Type B pancreatic cell (in vitro differentiated cells): Measurements from ENCODE around the gene TRPV3. TPM values are rescaled to one million over a fixed set of nuclear protein-coding genes. Genes with fewer than 3 reads are reported as not detected.

Experiments
- DNase-seq: peaks from one replicate; pipeline ENCODE4 v3.0.0; 2021; ENCODE audit warnings: mixed read lengths; ENCODE audit not compliant: unreplicated experiment; ENCODE audit errors: extremely low spot score
- H3K27ac Mint-ChIP-seq: 2 replicates; pipeline ENCODE4 v1.8.0; 2021; ENCODE audit warnings: mild to moderate bottlenecking, mixed read lengths
- H3K27me3 Mint-ChIP-seq: 2 replicates; pipeline ENCODE4 v1.8.0; 2021; ENCODE audit warnings: mixed read lengths
- H3K36me3 Mint-ChIP-seq: 2 replicates; pipeline ENCODE4 v1.8.0; 2021; ENCODE audit warnings: mixed read lengths
- H3K4me1 Mint-ChIP-seq: one replicate; pipeline ENCODE4 v1.8.0; 2021; ENCODE audit warnings: mixed read lengths; ENCODE audit not compliant: unreplicated experiment
- H3K4me3 Mint-ChIP-seq: 2 replicates; pipeline ENCODE4 v1.8.0; 2021; ENCODE audit warnings: mild to moderate bottlenecking, mixed read lengths
- H3K9me3 Mint-ChIP-seq: 2 replicates; pipeline ENCODE4 v1.8.0; 2021; ENCODE audit warnings: mixed read lengths
- total RNA-seq: library from RNA; stranded (reverse); gene quantifications from 2 replicates; pipeline ENCODE4 v1.2.1, GENCODE V29; 2021; ENCODE audit warnings: low replicate concordance
- TF ChIP-seq, protein P1 (sequence below): fragments of 200-600 bp; sonication (generic); conservative IDR thresholded peaks from 2 replicates; pipeline ENCODE4 v1.5.0; 2021; ENCODE audit warnings: antibody characterized with exemption, mild to moderate bottlenecking

Gene TRPV3
- total RNA-seq, 1 donor from 2014 or later: 2.3 TPM

DNA sequence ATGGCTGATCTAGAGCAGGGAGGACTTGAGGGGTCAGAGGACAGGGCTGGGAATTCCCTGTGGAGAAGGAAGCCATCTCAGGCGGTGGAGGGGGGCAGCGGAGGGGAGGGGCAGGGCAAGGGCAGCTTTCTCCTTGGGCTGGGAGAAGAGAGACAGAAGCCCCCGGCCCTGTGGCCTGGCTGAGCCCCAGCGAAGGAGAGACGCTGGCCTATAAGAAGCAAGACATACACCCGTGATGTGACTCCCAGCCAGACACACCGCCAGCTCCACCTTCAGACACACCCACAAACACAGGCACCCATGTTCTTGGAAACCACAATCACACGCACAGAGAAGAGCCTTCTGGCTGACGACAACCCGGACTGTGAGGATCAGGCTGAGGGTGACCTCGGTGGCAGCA, 10.0 kb downstream of the TRPV3 start:
- no peaks in the 10 kb centered on the region for H3K36me3 Mint-ChIP-seq
- no peaks in the 10 kb centered on the region for H3K4me1 Mint-ChIP-seq
- H3K9me3 Mint-ChIP-seq: no peaks in the 10 kb centered on the region
- peaks cover 4% of the 10 kb centered on the region for H3K27me3 Mint-ChIP-seq
- TF ChIP-seq, protein P1, sequence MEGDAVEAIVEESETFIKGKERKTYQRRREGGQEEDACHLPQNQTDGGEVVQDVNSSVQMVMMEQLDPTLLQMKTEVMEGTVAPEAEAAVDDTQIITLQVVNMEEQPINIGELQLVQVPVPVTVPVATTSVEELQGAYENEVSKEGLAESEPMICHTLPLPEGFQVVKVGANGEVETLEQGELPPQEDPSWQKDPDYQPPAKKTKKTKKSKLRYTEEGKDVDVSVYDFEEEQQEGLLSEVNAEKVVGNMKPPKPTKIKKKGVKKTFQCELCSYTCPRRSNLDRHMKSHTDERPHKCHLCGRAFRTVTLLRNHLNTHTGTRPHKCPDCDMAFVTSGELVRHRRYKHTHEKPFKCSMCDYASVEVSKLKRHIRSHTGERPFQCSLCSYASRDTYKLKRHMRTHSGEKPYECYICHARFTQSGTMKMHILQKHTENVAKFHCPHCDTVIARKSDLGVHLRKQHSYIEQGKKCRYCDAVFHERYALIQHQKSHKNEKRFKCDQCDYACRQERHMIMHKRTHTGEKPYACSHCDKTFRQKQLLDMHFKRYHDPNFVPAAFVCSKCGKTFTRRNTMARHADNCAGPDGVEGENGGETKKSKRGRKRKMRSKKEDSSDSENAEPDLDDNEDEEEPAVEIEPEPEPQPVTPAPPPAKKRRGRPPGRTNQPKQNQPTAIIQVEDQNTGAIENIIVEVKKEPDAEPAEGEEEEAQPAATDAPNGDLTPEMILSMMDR: no peak
- H3K4me3 Mint-ChIP-seq: no peak overlapping the region
- H3K27ac Mint-ChIP-seq: no peak overlapping the region
- no peak for DNase-seq

DNA sequence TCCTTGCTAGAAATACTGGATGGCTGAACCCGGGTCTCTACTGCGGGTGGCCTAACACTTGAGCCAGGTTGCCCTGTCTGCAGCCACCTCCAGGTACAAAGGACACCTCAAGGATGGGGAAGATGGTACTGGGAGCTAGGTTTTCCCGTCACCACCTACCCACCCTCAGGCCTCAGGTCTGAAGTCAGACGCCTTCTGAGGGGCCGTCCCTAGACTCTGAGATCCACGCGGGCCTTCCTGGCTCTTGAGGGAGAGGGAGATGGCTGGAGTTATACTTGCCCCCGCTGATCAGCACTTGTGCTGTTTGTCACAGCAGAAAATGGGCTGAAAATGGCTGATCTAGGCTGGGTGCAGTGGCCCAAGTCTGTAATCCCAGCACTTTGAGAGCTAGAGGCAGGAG, 10.6 kb downstream of the TRPV3 start:
- DNase-seq: no peak
- Mint-ChIP-seq H3K4me3 (no peak overlapping the region), H3K36me3 (no peaks in the 10 kb centered on the region), H3K27me3 (peaks cover 4% of the 10 kb centered on the region), H3K27ac (no peak overlapping the region), H3K9me3 (no peaks in the 10 kb centered on the region), H3K4me1 (no peaks in the 10 kb centered on the region)
- TF ChIP-seq, protein P1: no peak

DNA sequence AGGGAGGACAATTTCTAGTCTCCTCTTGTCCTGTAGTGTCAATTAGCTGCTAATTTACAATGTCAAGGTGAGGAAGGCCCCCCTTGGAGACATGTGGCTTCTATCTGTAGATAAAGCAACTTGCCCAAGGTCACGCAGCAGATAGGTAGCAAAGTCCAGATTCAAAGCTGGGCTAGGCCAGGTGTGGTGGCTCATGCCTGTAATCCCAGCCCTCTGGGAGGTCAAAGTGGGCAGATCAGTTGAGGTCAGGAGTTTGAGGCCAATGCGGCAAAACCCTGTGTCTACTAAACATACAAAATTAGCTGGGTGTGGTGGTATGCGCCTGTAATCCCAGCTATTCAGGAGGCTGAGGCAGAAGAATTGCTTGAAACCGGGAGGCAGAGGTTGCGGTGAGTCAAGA, 11.1 kb downstream of the TRPV3 start:
- Mint-ChIP-seq H3K9me3 (no peaks in the 10 kb centered on the region), H3K4me1 (no peaks in the 10 kb centered on the region), H3K27me3 (peaks cover 4% of the 10 kb centered on the region), H3K36me3 (no peaks in the 10 kb centered on the region), H3K27ac (no peak overlapping the region), H3K4me3 (no peak overlapping the region)
- no peak for DNase-seq
- TF ChIP-seq, protein P1: no peak

DNA sequence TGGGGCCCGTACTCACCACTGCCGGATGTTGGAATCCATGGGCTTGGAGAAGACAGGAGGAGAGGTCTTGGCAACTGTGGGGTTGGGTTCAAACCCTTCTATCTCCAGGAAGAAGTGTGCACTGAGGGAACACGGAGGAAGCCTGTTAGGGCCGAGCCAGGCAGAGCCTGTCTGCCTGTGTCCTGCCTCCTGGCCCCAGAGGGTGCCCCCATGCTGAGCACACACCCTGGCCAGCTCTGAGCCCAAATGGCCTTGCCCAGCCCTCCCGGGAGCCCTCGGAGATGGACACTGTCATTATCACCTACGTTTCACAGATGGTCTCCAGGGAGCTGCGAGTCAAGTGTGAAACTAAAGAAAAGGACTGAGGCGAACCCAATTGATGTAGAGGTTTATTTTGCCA, 12.5 kb downstream of the TRPV3 start:
- Mint-ChIP-seq H3K36me3 (no peaks in the 10 kb centered on the region), H3K27ac (no peak overlapping the region), H3K9me3 (no peaks in the 10 kb centered on the region), H3K27me3 (peaks cover 4% of the 10 kb centered on the region), H3K4me3 (no peak overlapping the region), H3K4me1 (no peaks in the 10 kb centered on the region)
- DNase-seq: no peak
- TF ChIP-seq, protein P1: no peak

DNA sequence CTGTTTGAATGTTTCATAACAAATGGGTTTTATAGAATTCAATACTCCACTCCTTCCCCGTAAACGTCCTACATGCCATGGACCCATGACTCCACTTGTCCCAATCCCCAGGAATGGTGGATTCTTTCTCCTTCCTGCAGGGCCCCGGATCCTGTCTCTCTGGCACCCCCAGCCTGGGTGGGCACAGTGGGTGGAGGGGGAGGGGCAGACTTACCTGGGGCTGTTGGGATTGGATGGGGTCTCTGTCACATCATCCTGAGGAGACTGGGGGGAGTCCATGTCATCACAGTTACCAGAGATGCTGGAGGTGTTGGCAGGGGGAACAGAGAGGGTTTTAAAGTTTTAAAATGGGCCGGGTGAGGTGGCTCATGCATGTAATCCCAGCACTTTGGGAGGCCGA, 13.2 kb downstream of the TRPV3 start:
- DNase-seq: no peak
- no peaks in the 10 kb centered on the region for H3K9me3 Mint-ChIP-seq
- no peak overlapping the region for H3K4me3 Mint-ChIP-seq
- H3K36me3 Mint-ChIP-seq: no peaks in the 10 kb centered on the region
- H3K27me3 Mint-ChIP-seq: peaks cover 4% of the 10 kb centered on the region
- no peaks in the 10 kb centered on the region for H3K4me1 Mint-ChIP-seq
- H3K27ac Mint-ChIP-seq: no peak overlapping the region
- TF ChIP-seq, protein P1: no peak

DNA sequence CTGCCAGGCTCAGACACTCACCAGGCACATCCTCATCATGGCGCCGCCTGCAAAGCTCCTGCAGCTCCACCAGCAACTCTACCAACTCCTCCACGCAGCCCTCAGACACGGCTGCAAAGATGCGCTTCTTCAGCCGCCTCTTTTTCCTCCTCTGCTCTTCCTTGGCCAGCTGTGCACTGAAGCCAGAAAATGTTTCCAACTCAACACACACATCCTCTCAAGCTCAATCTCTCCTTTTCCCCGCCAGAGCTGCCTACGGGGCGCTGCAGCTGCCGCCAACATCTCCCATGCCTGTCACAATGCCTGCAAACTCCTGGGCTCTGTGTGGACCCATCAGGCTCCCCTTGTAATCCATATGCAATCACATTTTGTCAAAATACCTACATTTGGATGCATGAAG, 14.2 kb downstream of the TRPV3 start:
- H3K27me3 Mint-ChIP-seq: peaks cover 4% of the 10 kb centered on the region
- TF ChIP-seq, protein P1: no peak
- H3K9me3 Mint-ChIP-seq: no peaks in the 10 kb centered on the region
- no peak overlapping the region for H3K4me3 Mint-ChIP-seq
- no peaks in the 10 kb centered on the region for H3K36me3 Mint-ChIP-seq
- no peak overlapping the region for H3K27ac Mint-ChIP-seq
- H3K4me1 Mint-ChIP-seq: no peaks in the 10 kb centered on the region
- DNase-seq: no peak
